Uterus (tissue), 4 donors: ENCODE measurements around the gene ZNF148. TPM values are rescaled to one million over a fixed set of nuclear protein-coding genes. Genes with fewer than 3 reads are reported as not detected.
"Not testable (repeated sequence)": the region's sequence is repeated elsewhere in the genome, so short reads cannot be mapped to it uniquely, and the experiment has no call there.

Experiments
- DNase-seq, 2 donors: peaks; one replicate each; pipeline ENCODE4 v3.0.0-alpha.2; 2019 to 2020
- H3K27ac ChIP-seq, 2 donors: fragments of 200-600 bp; sonication (generic); 1 replicate in 1 of 2; 2 replicates in 1 of 2; pipeline ENCODE4 v1.5.1; 2016 to 2018
- H3K27me3 ChIP-seq, 2 donors: fragments of 200-600 bp; sonication (generic); one replicate each; pipeline ENCODE4 v1.5.1; 2018 to 2019; ENCODE audit warnings: control low read depth in 1 of 2
- H3K36me3 ChIP-seq, 2 donors: fragments of 200-600 bp; sonication (generic); one replicate each; pipeline ENCODE4 v1.5.1; 2019; ENCODE audit warnings: control low read depth in 1 of 2
- H3K4me1 ChIP-seq, 2 donors: fragments of 200-600 bp; sonication (generic); one replicate each; pipeline ENCODE4 v1.5.1; 2018 to 2019; ENCODE audit warnings: control low read depth in 1 of 2
- H3K4me3 ChIP-seq, 2 donors: fragments of 200-600 bp; sonication (generic); 1 replicate in 1 of 2; 2 replicates in 1 of 2; pipeline ENCODE4 v1.5.1; 2018 to 2019; ENCODE audit warnings: mild to moderate bottlenecking in 1 of 2
- H3K9me3 ChIP-seq, 2 donors: fragments of 200-600 bp; sonication (generic); one replicate each; pipeline ENCODE4 v1.5.1; 2019; ENCODE audit warnings: control low read depth in 1 of 2
- POLR2A ChIP-seq, 2 donors: fragments of 450-650 bp; IDR thresholded peaks; one replicate each; pipeline ENCODE4 v1.6.1; 2016; ENCODE audit warnings: antibody characterized with exemption in 2 of 2, mild to moderate bottlenecking in 1 of 2, moderate library complexity in 1 of 2
- intact Hi-C: fragments of 100-400 bp; cut with DNase I; formaldehyde crosslinking; loops from one replicate; pipeline ENCODE4 v1.15.1; 2023; ENCODE audit warnings: low total_unique reads
- total RNA-seq, 4 donors: library from RNA; depleted of rRNA in 3 of 4; stranded (reverse); fragments of >200 nt in 3 of 4; gene quantifications; one replicate each; pipeline versions ENCODE4 v1.1.0 to v1.2.4, GENCODE V29; 2014 to 2023
- TF ChIP-seq, protein P1 (sequence below), 4 experiments: fragments of 200-600 bp in 2 of 4; fragments of 450-650 bp in 2 of 4; sonication (generic) in 2 of 4; IDR thresholded peaks; one replicate each; pipeline ENCODE4 v1.5.1; 2016 to 2019; ENCODE audit warnings: antibody characterized with exemption in 4 of 4, mild to moderate bottlenecking in 2 of 4, moderate library complexity in 1 of 4
- donor health status: DM: yes; HTN: yes; CAD: no.

Gene ZNF148
- total RNA-seq, 4 donors from 2014 or later: 21.2 to 93.1 (median 53.0) TPM

DNA sequence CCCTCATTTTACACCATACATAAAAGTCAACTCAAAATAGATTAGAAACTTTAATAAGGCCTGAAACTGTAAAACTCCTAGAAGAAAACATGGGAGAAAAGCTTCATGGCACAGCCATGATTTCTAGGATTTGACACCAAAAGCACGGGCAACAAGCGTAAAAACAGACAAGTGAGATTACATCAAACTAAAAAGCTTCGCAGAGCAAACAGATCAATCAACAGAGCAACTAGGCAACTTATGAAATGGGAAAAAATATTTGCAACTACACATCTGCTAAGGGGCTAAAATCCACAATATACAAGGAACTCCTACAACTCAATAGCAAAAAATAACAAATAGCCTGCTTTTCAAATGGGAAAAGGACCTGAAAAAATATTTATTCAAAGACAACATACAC is 26.1 kb downstream of the ZNF148 start:
- intact Hi-C loops: no loop called here
- Histone ChIP-seq H3K27me3 (no peaks in the 10 kb centered on the region), H3K9me3 (no peaks in the 10 kb centered on the region), H3K4me1 (no peaks in the 10 kb centered on the region), H3K36me3 (no peaks in the 10 kb centered on the region), H3K4me3 (no peak overlapping the region), H3K27ac (no peak overlapping the region)
- no peak for DNase-seq
- TF ChIP-seq, protein P1, sequence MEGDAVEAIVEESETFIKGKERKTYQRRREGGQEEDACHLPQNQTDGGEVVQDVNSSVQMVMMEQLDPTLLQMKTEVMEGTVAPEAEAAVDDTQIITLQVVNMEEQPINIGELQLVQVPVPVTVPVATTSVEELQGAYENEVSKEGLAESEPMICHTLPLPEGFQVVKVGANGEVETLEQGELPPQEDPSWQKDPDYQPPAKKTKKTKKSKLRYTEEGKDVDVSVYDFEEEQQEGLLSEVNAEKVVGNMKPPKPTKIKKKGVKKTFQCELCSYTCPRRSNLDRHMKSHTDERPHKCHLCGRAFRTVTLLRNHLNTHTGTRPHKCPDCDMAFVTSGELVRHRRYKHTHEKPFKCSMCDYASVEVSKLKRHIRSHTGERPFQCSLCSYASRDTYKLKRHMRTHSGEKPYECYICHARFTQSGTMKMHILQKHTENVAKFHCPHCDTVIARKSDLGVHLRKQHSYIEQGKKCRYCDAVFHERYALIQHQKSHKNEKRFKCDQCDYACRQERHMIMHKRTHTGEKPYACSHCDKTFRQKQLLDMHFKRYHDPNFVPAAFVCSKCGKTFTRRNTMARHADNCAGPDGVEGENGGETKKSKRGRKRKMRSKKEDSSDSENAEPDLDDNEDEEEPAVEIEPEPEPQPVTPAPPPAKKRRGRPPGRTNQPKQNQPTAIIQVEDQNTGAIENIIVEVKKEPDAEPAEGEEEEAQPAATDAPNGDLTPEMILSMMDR (IDR thresholded peaks at IDR 0.05): no peak
- TF ChIP-seq POLR2A (IDR thresholded peaks at IDR 0.05): no peak

DNA sequence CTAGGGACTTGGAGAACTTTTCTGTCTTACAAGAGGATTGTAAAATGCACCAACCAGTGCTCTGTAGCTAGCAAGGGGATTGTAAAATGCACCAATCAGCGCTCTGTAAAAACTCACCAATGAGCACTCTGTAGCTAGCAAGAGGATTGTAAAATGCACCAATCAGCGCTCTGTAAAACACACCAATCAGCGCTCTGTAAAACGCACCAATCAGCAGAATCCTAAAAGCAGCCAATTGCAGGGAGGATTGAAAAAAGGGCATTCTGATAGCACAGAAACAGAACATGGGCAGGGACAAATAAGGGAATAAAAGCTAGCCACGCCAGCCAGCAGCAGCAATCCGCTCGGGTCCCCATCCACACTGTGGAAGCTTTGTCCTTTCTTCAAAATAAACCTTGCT is 31.8 kb downstream of the ZNF148 start:
- H3K27me3 ChIP-seq, DNase-seq, H3K4me1 ChIP-seq, intact Hi-C loops, H3K9me3 ChIP-seq, H3K27ac ChIP-seq, H3K4me3 ChIP-seq, H3K36me3 ChIP-seq: not testable (repeated sequence)

DNA sequence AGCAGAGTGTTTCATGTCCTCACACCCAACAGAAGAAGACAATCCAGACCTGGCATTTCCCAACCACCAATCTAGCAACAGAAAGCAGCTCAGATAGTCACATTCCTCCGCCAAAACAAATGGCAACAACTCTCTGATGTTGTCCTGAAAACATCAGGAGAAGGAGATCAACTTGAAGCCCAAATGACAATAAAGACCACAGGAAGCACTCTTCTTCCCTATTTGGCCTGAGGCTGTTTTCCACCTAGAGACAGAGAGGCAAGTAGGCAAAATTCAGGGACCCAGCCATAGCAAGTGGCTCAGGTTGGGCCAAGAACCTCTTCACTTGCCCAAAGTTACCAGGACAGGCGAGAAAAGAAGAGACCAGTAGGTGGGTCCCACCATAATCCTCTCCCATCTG is 35.0 kb downstream of the ZNF148 start:
- intact Hi-C loops: no loop called here
- H3K9me3 ChIP-seq: no peaks in the 10 kb centered on the region
- no peaks in the 10 kb centered on the region for H3K27me3 ChIP-seq
- H3K4me1 ChIP-seq: peaks cover 0 to 4% of the 10 kb centered on the region in 2 donors
- no peak for TF ChIP-seq POLR2A (IDR thresholded peaks at IDR 0.05)
- TF ChIP-seq, protein P1 (IDR thresholded peaks at IDR 0.05): no peak
- H3K4me3 ChIP-seq: no peak overlapping the region
- H3K36me3 ChIP-seq: no peaks in the 10 kb centered on the region
- H3K27ac ChIP-seq: no peak overlapping the region
- DNase-seq: no peak

DNA sequence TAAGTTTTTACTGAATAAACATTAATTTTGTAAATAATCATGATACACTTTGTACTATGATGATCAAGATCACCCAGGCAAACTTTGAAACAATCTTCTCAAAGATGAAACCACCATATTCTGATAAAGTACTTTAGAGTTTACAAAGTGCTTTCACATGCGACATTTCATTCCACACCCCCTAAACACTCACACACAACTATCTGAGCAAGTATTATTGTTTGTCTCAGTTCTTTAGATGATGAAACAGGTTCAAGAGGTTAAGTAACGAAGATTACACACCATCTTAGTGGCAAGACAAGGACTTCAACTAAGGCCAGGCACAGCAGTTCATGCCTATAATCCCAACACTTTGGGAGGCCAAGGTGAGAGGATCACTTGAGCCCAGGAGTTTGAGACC is 37.6 kb downstream of the ZNF148 start:
- H3K9me3 ChIP-seq: no peaks in the 10 kb centered on the region
- no peak overlapping the region for H3K27ac ChIP-seq
- H3K4me3 ChIP-seq: no peak overlapping the region
- H3K27me3 ChIP-seq: no peaks in the 10 kb centered on the region
- DNase-seq: no peak
- H3K36me3 ChIP-seq: no peaks in the 10 kb centered on the region
- TF ChIP-seq, protein P1 (IDR thresholded peaks at IDR 0.05): no peak
- no peak for TF ChIP-seq POLR2A (IDR thresholded peaks at IDR 0.05)
- H3K4me1 ChIP-seq: peaks cover 6 to 8% of the 10 kb centered on the region in 2 donors
- intact Hi-C loops: no loop called here

DNA sequence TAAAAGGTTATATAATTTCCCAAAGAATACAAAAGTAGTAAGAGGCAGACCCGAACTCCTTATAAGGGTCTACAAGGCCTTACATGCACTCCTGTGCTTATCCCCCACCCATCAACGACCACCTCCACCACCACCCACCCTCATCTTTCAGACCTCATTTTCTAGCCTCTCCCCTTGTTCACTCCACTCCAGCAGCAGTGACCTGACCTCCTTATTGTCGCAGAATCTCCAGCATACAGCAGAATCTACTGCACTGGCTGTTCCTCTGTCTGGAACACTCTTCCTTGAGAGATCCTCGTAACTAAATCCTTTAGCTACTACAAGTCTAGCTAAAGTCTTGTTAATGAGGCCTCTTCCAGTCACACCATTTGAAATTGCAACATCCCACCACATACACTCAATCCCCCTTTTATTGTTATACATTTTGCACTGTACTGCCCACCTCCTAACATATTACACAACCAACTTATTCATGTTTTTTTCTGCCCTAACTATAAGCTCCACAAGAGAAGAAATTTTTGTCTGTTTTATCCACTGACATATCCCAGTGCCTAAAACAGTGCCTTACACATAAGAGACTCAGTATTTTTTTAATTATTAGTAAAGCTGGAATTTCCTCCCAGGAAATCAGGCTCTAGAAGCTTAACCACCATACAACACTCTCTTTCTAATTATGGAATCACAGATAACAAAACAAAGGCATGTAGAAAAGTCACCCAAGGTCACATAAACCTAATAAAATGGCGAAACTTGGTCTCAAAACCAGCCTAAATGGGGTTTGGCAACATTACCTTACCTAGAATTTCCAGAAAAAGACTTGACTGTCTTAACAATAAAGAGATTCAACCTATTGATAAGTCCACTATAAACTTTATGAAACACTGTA is 40.2 kb downstream of the ZNF148 start:
- H3K27ac ChIP-seq: no peak overlapping the region
- H3K4me1 ChIP-seq: peaks cover 6 to 8% of the 10 kb centered on the region in 2 donors
- no peak for DNase-seq
- H3K4me3 ChIP-seq: no peak overlapping the region
- TF ChIP-seq POLR2A (IDR thresholded peaks at IDR 0.05): no peak
- TF ChIP-seq, protein P1 (IDR thresholded peaks at IDR 0.05): no peak
- no peaks in the 10 kb centered on the region for H3K9me3 ChIP-seq
- H3K36me3 ChIP-seq: no peaks in the 10 kb centered on the region
- intact Hi-C loops: no loop called here
- H3K27me3 ChIP-seq: no peaks in the 10 kb centered on the region
